NCI-H510A treated with DMSO at 0.1 percent for 48 hours (cell line): Measurements from ENCODE around the gene TLR5.
A peak's percentile ranks its signal among the peaks of the same experiment; 100 is the strongest.
"Not testable (repeated sequence)": the region's sequence is repeated elsewhere in the genome, so short reads cannot be mapped to it uniquely, and the experiment has no call there.

ENCODE experiments used
- DNase-seq: peaks from one replicate; lab custom pipeline; 2025; lab: John Stamatoyannopoulos, UW

Gene TLR5

GRCh38 chr1:223142795-223143536, at the start of gene TLR5:
Gene TLR5, minus strand, starts transcription at chr1:223143248. Its CDS starts 30,217 bp downstream, at chr1:223113031.
- peak; percentile 80 for DNase-seq

GRCh38 chr1:223189903-223190724, 47.1 kb upstream of the TLR5 start:
- DNase-seq, result no peak

GRCh38 chr1:223189525-223189902, 46.5 kb upstream of the TLR5 start:
- DNase-seq, result no peak

GRCh38 chr1:223188618-223189356, 45.7 kb upstream of the TLR5 start:
- DNase-seq, result no peak

- no peak for DNase-seq
These were observed 43.8 kb upstream of the TLR5 start for GRCh38 chr1:223186800-223187199.

GRCh38 chr1:223183268-223183862, 40.3 kb upstream of the TLR5 start:
- DNase-seq, result no peak

GRCh38 chr1:223180731-223181321, 37.8 kb upstream of the TLR5 start:
- DNase-seq, result no peak

- DNase-seq, result no peak
These were observed 36.7 kb upstream of the TLR5 start for GRCh38 chr1:223179786-223180185.

- DNase-seq, result no peak
These were observed 36.2 kb upstream of the TLR5 start for GRCh38 chr1:223179280-223179679.

- no peak for DNase-seq
These were observed 34.6 kb upstream of the TLR5 start for GRCh38 chr1:223177681-223178080.

- DNase-seq, result no peak
These were observed 33.4 kb upstream of the TLR5 start for GRCh38 chr1:223176437-223176836.

GRCh38 chr1:223175633-223176032, 32.6 kb upstream of the TLR5 start:
- DNase-seq, result no peak

GRCh38 chr1:223175032-223175431, 32.0 kb upstream of the TLR5 start:
- peak; percentile 41 for DNase-seq

- not testable (repeated sequence) for DNase-seq
These were observed 26.4 kb upstream of the TLR5 start for GRCh38 chr1:223169458-223169857.

- DNase-seq, result no peak
These were observed 18.3 kb upstream of the TLR5 start for GRCh38 chr1:223161321-223161720.

GRCh38 chr1:223156343-223156742, 13.3 kb upstream of the TLR5 start:
- no peak for DNase-seq

GRCh38 chr1:223155153-223155552, 12.1 kb upstream of the TLR5 start:
- DNase-seq, result no peak

GRCh38 chr1:223153177-223154119, 10.4 kb upstream of the TLR5 start:
- no peak for DNase-seq

- no peak for DNase-seq
These were observed 9.4 kb upstream of the TLR5 start for GRCh38 chr1:223152399-223152798.

GRCh38 chr1:223150443-223150842, 7.4 kb upstream of the TLR5 start:
- no peak for DNase-seq

GRCh38 chr1:223147873-223148272, 4.8 kb upstream of the TLR5 start:
- DNase-seq, result no peak
